Measurements from ENCODE around the gene PMEPA1. TPM values are rescaled to one million over a fixed set of nuclear protein-coding genes. Genes with fewer than 3 reads are reported as not detected.

PMEPA1 gene
- total and polyA plus RNA-seq, 2 donors (not counting 3 experiments of a cell fraction or from before 2014, with no cell fraction given) = 31.6 to 33.2 TPM

DNA sequence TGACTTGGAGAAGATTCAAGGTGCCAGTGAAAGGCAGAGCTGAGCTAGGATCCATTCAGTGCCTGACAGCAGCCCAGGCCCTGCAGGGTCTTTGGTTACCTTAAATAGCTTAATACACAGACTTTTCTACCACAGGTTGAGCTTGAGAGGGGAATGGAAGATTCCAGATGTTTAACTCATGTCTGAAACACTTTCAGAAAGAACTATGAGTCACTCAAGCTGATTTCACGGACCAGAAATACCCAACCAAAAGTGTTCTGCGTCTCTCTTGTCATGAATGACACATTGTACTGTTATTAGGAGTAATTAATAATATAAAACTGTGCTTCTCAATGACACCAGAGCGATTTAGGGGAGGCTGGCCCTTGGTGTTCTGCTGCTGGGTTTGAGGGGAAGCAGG, 6.4 kb upstream of the PMEPA1 start:
- FAIRE-seq (no peak), DNase-seq (ENCODE audit: low read depth, low spot score) (no peak)
- POLR2A ChIA-PET = no interaction called here
- intact Hi-C loops (cut with micrococcal nuclease) (loop anchor here (10.0 kb wide), 2 partner anchors 331 to 1179 kb away; no protein-coding TSS in a partner anchor), dilution Hi-C loops (cut with MboI; ENCODE audit: extremely low pct_ligation_motif_present, low sequenced_read_pairs) (no loop called here)
- H3K4me1 ChIP-seq (ENCODE audit: control insufficient read depth, extremely low read depth, insufficient read depth, low read length) = peaks cover 4% of the 10 kb centered on the region
- no TSS peak for BruUV-seq (replicated peaks)
- TF ChIP-seq MAX (IDR thresholded peaks at IDR 0.05; ENCODE audit: insufficient read depth, insufficient read length) (no peak), GATA2 (IDR thresholded peaks at IDR 0.05; ENCODE audit: insufficient read depth, insufficient read length, low read depth, low read length) (no peak), POLR2A (IDR thresholded peaks at IDR 0.05; ENCODE audit: low read depth, low read length) (no peak), MYC (IDR thresholded peaks at IDR 0.05; ENCODE audit: low read depth, low read length) (no peak), JUN (IDR thresholded peaks at IDR 0.05; ENCODE audit: borderline replicate concordance, insufficient read depth, insufficient read length, low read depth) (no peak), FOS (IDR thresholded peaks at IDR 0.05; ENCODE audit: borderline replicate concordance, insufficient read depth, low read length) (no peak), POLR2AphosphoS5 (IDR thresholded peaks at IDR 0.05; ENCODE audit: insufficient read depth, low read depth, low read length) (no peak), EZH2 (IDR thresholded peaks at IDR 0.05; ENCODE audit: borderline replicate concordance, low read depth, low read length, severe bottlenecking) (no peak)
- TF ChIP-seq, protein P1, sequence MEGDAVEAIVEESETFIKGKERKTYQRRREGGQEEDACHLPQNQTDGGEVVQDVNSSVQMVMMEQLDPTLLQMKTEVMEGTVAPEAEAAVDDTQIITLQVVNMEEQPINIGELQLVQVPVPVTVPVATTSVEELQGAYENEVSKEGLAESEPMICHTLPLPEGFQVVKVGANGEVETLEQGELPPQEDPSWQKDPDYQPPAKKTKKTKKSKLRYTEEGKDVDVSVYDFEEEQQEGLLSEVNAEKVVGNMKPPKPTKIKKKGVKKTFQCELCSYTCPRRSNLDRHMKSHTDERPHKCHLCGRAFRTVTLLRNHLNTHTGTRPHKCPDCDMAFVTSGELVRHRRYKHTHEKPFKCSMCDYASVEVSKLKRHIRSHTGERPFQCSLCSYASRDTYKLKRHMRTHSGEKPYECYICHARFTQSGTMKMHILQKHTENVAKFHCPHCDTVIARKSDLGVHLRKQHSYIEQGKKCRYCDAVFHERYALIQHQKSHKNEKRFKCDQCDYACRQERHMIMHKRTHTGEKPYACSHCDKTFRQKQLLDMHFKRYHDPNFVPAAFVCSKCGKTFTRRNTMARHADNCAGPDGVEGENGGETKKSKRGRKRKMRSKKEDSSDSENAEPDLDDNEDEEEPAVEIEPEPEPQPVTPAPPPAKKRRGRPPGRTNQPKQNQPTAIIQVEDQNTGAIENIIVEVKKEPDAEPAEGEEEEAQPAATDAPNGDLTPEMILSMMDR (IDR thresholded peaks at IDR 0.05; ENCODE audit: extremely low read depth in 1 of 2, insufficient read depth in 1 of 2, low read depth in 1 of 2, low read length in 2 of 2) = no peak
- no peaks in the 10 kb centered on the region for H3K79me2 ChIP-seq (ENCODE audit: control insufficient read depth, insufficient read depth, low read length)
- no peaks in the 10 kb centered on the region for H3K9me1 ChIP-seq (replicated peaks; ENCODE audit: control insufficient read depth, extremely low read depth, insufficient read depth, low read length)
- H3K9me3 ChIP-seq (replicated peaks; ENCODE audit: control insufficient read depth, insufficient read depth, low read length) = no peaks in the 10 kb centered on the region
- no peaks in the 10 kb centered on the region for H4K20me1 ChIP-seq (replicated peaks; ENCODE audit: control insufficient read depth, extremely low read depth, insufficient read depth, low read length)
- H3K4me2 ChIP-seq (ENCODE audit: insufficient read depth, low read length) = no peak overlapping the region
- H2AFZ ChIP-seq (ENCODE audit: low read depth, low read length) = no peak overlapping the region
- no peak overlapping the region for H3K9ac ChIP-seq (replicated peaks; ENCODE audit: extremely low read depth, insufficient read depth, low read length)
- no peak overlapping the region for H3K27ac ChIP-seq (ENCODE audit: insufficient read depth, low read depth, low read length)
- no peak overlapping the region for H3K4me3 ChIP-seq (replicated peaks in 1 of 3; ENCODE audit: insufficient read depth in 1 of 3, low read depth in 1 of 3, low read length in 3 of 3)
- no peaks in the 10 kb centered on the region for H3K36me3 ChIP-seq (ENCODE audit: control insufficient read depth in 2 of 2, extremely low read depth in 1 of 2, insufficient read depth in 2 of 2, low read length in 2 of 2)
- H3K27me3 ChIP-seq (ENCODE audit: control insufficient read depth in 2 of 2, insufficient read depth in 2 of 2, low read length in 2 of 2) = no peaks in the 10 kb centered on the region
- CTCF ChIA-PET = no interaction called here

Data from endothelial cell of umbilical vein (primary cell).